HEK293 (cell line): Measurements from ENCODE around the gene RFTN1.

ENCODE experiments used
- KLF16 ChIP-seq: fragments of 450-650 bp; formaldehyde crosslinking; IDR thresholded peaks from 2 replicates; pipeline ENCODE4 v1.5.1; 2017; ENCODE audit warnings: missing biosample characterization, missing genetic modification characterization
- SP2 ChIP-seq: fragments of 450-650 bp; formaldehyde crosslinking; IDR thresholded peaks from 2 replicates; pipeline ENCODE4 v1.5.1; 2016; ENCODE audit warnings: missing biosample characterization, missing genetic modification characterization
- ZBTB11 ChIP-seq: fragments of 450-650 bp; formaldehyde crosslinking; conservative IDR thresholded peaks from 2 replicates; pipeline ENCODE4 v1.5.1; 2016; ENCODE audit warnings: low read depth, missing biosample characterization, missing genetic modification characterization
- ZNF121 ChIP-seq: fragments of 450-650 bp; formaldehyde crosslinking; IDR thresholded peaks from 2 replicates; pipeline ENCODE4 v1.5.1; 2016; ENCODE audit warnings: missing biosample characterization, missing genetic modification characterization
- ZNF214 ChIP-seq: fragments of 450-650 bp; formaldehyde crosslinking; IDR thresholded peaks from 2 replicates; pipeline ENCODE4 v1.5.1; 2017; ENCODE audit warnings: missing biosample characterization, mild to moderate bottlenecking, missing genetic modification characterization, borderline replicate concordance
- ZNF292 ChIP-seq: fragments of 450-650 bp; formaldehyde crosslinking; IDR thresholded peaks from 2 replicates; pipeline ENCODE4 v1.5.1; 2016; ENCODE audit warnings: low read depth, missing biosample characterization, missing genetic modification characterization, borderline replicate concordance
- ZNF354C ChIP-seq: fragments of 450-650 bp; formaldehyde crosslinking; IDR thresholded peaks from 2 replicates; pipeline ENCODE4 v1.5.1; 2016; ENCODE audit warnings: missing biosample characterization, missing genetic modification characterization, low read depth, borderline replicate concordance
- ZSCAN30 ChIP-seq: fragments of 450-650 bp; IDR thresholded peaks from 2 replicates; pipeline ENCODE4 v1.5.1; 2018; ENCODE audit warnings: missing biosample characterization, mild to moderate bottlenecking, missing genetic modification characterization, moderate library complexity
- TF ChIP-seq, protein P1 (sequence below): fragments of 450-650 bp; formaldehyde crosslinking; IDR thresholded peaks from 2 replicates; pipeline ENCODE4 v1.5.1; 2016; ENCODE audit warnings: missing biosample characterization, missing genetic modification characterization

- TF ChIP-seq, protein P1, sequence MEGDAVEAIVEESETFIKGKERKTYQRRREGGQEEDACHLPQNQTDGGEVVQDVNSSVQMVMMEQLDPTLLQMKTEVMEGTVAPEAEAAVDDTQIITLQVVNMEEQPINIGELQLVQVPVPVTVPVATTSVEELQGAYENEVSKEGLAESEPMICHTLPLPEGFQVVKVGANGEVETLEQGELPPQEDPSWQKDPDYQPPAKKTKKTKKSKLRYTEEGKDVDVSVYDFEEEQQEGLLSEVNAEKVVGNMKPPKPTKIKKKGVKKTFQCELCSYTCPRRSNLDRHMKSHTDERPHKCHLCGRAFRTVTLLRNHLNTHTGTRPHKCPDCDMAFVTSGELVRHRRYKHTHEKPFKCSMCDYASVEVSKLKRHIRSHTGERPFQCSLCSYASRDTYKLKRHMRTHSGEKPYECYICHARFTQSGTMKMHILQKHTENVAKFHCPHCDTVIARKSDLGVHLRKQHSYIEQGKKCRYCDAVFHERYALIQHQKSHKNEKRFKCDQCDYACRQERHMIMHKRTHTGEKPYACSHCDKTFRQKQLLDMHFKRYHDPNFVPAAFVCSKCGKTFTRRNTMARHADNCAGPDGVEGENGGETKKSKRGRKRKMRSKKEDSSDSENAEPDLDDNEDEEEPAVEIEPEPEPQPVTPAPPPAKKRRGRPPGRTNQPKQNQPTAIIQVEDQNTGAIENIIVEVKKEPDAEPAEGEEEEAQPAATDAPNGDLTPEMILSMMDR: no peak
- TF ChIP-seq ZNF292 (tag by site-specific recombination) (no peak), ZSCAN30 (tag by site-specific recombination) (no peak), ZNF121 (tag by site-specific recombination) (no peak), ZBTB11 (tag by site-specific recombination) (no peak), ZNF354C (tag by site-specific recombination) (no peak), SP2 (no peak), ZNF214 (no peak), KLF16 (tag by site-specific recombination) (no peak)
These were observed 32.0 kb downstream of the RFTN1 start for GRCh38 chr3:16481546-16481897.
